Sigmoid colon (tissue), 7 donors: Measurements from ENCODE around the gene ADAMTS17. TPM values are rescaled to one million over a fixed set of nuclear protein-coding genes. Genes with fewer than 3 reads are reported as not detected.
A peak's percentile ranks its signal among the peaks of the same experiment; 100 is the strongest.

Experiments
- DNase-seq: peaks from one replicate; pipeline ENCODE4 v3.0.0-alpha.2; 2019
- H3K27ac ChIP-seq, 4 donors: fragments of 200-600 bp; sonication (generic); one replicate each; pipeline ENCODE4 v1.5.1; 2016 to 2019; ENCODE audit warnings: mild to moderate bottlenecking in 1 of 4
- H3K27me3 ChIP-seq, 3 donors: fragments of 200-600 bp; sonication (generic); one replicate each; pipeline ENCODE4 v1.5.1; 2019; ENCODE audit warnings: mild to moderate bottlenecking in 1 of 3
- H3K36me3 ChIP-seq, 4 donors: fragments of 200-600 bp; sonication (generic); one replicate each; pipeline ENCODE4 v1.5.1; 2016 to 2019
- H3K4me1 ChIP-seq, 4 donors: fragments of 200-600 bp; sonication (generic); one replicate each; pipeline ENCODE4 v1.5.1; 2017 to 2019
- H3K4me3 ChIP-seq, 4 donors: fragments of 200-600 bp; sonication (generic); one replicate each; pipeline ENCODE4 v1.5.1; 2017 to 2019; ENCODE audit warnings: mild to moderate bottlenecking in 2 of 4, moderate library complexity in 1 of 4
- H3K9me3 ChIP-seq, 4 donors: fragments of 200-600 bp in 3 of 4; sonication (generic) in 3 of 4; one replicate each; pipeline versions ENCODE4 v1.5.1 to v1.6.1; 2013 to 2019
- CTCF ChIP-seq, 4 experiments: fragments of 450-650 bp in 3 of 4; fragments of 200-600 bp in 1 of 4; IDR thresholded peaks; one replicate each; pipeline ENCODE4 v1.5.1; 2016 to 2019; ENCODE audit warnings: antibody characterized with exemption in 4 of 4, mild to moderate bottlenecking in 3 of 4, moderate library complexity in 2 of 4
- EP300 ChIP-seq, 4 donors: sonication (generic); formaldehyde crosslinking; IDR thresholded peaks; one replicate each; pipeline ENCODE4 v1.6.1; 2017; ENCODE audit warnings: antibody characterized with exemption in 4 of 4
- POLR2A ChIP-seq, 2 donors: fragments of 450-650 bp; IDR thresholded peaks; one replicate each; pipeline ENCODE4 v1.6.1; 2016; ENCODE audit warnings: antibody characterized with exemption in 2 of 2, mild to moderate bottlenecking in 2 of 2, moderate library complexity in 2 of 2
- POLR2AphosphoS5 ChIP-seq, 4 donors: sonication (generic); formaldehyde crosslinking; IDR thresholded peaks; one replicate each; pipeline ENCODE4 v1.6.1; 2017; ENCODE audit warnings: antibody characterized with exemption in 4 of 4
- WGBS, 2 donors: extraction: QIAGEN DNeasy Blood & Tissue Kit; methylation state at CpG; one replicate each; pipeline ENCODE4 v1.1.7; 2013; 5-methylcytosine and 5-hydroxymethylcytosine counted together
- intact Hi-C: fragments of 100-400 bp; cut with DNase I; formaldehyde crosslinking; loops from one replicate; pipeline ENCODE4 v1.15.1; 2023
- polyA plus RNA-seq, 3 donors: library from polyadenylated mRNA; stranded (reverse); fragments of 200-250 nt; gene quantifications; one replicate each; pipeline ENCODE4 v1.2.3, GENCODE V29; 2013
- total RNA-seq, 4 donors: library from RNA; depleted of rRNA; stranded (reverse); fragments of >200 nt; gene quantifications; one replicate each; pipeline ENCODE4 v1.1.0, GENCODE V29; 2016
- donor health status: healthy with polysubstance abuse.
- donor health status: Bipolar disorder and iron deficiency.
- donor health status: healthy.

ADAMTS17 gene
- total and polyA plus RNA-seq, 7 donors: 0.46 to 3.6 (median 1.2) TPM

- Histone ChIP-seq H3K9me3 (no peaks in the 10 kb centered on the region), H3K4me1 (no peaks in the 10 kb centered on the region), H3K36me3 (no peaks in the 10 kb centered on the region), H3K27me3 (no peaks in the 10 kb centered on the region), H3K27ac (no peak overlapping the region), H3K4me3 (no peak overlapping the region)
- TF ChIP-seq EP300 (IDR thresholded peaks at IDR 0.05) (no peak), CTCF (IDR thresholded peaks at IDR 0.05) (no peak), POLR2A (IDR thresholded peaks at IDR 0.05) (no peak), POLR2AphosphoS5 (IDR thresholded peaks at IDR 0.05) (no peak)
- 86 to 92% methylated on average over 4 of the region's 4 CpGs for WGBS, 2 donors
- intact Hi-C loops: no loop called here
- peak; percentile 39 for DNase-seq
Observed at GRCh38 chr15:100096700-100097099, 245.1 kb downstream of the ADAMTS17 start.

GRCh38 chr15:100096248-100096600 lies 245.6 kb downstream of the ADAMTS17 start:
- H3K9me3 ChIP-seq: no peaks in the 10 kb centered on the region
- 90 to 95% methylated on average over 9 of the region's 9 CpGs for WGBS, 2 donors

GRCh38 chr15:100095541-100096247 lies 246.1 kb downstream of the ADAMTS17 start:
- Histone ChIP-seq H3K4me1 (no peaks in the 10 kb centered on the region), H3K27ac (no peak overlapping the region), H3K27me3 (no peaks in the 10 kb centered on the region), H3K4me3 (no peak overlapping the region), H3K9me3 (no peaks in the 10 kb centered on the region), H3K36me3 (no peaks in the 10 kb centered on the region)
- intact Hi-C loops: no loop called here
- peak; percentile 28 for DNase-seq
- TF ChIP-seq CTCF (IDR thresholded peaks at IDR 0.05) (no peak), POLR2A (IDR thresholded peaks at IDR 0.05) (no peak), EP300 (IDR thresholded peaks at IDR 0.05) (no peak), POLR2AphosphoS5 (IDR thresholded peaks at IDR 0.05) (no peak)
- WGBS, 2 donors: 86 to 90% methylated on average over 13 of the region's 13 CpGs

More at GRCh38 chr15:100096248-100096600, 245.6 kb downstream of the ADAMTS17 start:
- Histone ChIP-seq H3K4me3 (no peak overlapping the region), H3K4me1 (no peaks in the 10 kb centered on the region), H3K27ac (no peak overlapping the region), H3K36me3 (no peaks in the 10 kb centered on the region), H3K27me3 (no peaks in the 10 kb centered on the region)
- intact Hi-C loops: no loop called here
- DNase-seq: no peak
- no peak for TF ChIP-seq POLR2AphosphoS5 (IDR thresholded peaks at IDR 0.05)
- no peak for TF ChIP-seq CTCF (IDR thresholded peaks at IDR 0.05)
- TF ChIP-seq POLR2A (IDR thresholded peaks at IDR 0.05): no peak
- no peak for TF ChIP-seq EP300 (IDR thresholded peaks at IDR 0.05)

GRCh38 chr15:100094127-100094510 lies 247.7 kb downstream of the ADAMTS17 start:
- no peak for TF ChIP-seq POLR2AphosphoS5 (IDR thresholded peaks at IDR 0.05)
- TF ChIP-seq CTCF (IDR thresholded peaks at IDR 0.05): no peak
- no peak for TF ChIP-seq POLR2A (IDR thresholded peaks at IDR 0.05)
- no peak for TF ChIP-seq EP300 (IDR thresholded peaks at IDR 0.05)
- WGBS, 2 donors: 88 to 91% methylated on average over 3 of the region's 3 CpGs
- intact Hi-C loops: no loop called here
- Histone ChIP-seq H3K4me3 (no peak overlapping the region), H3K4me1 (no peaks in the 10 kb centered on the region), H3K36me3 (no peaks in the 10 kb centered on the region), H3K27me3 (no peaks in the 10 kb centered on the region), H3K9me3 (no peaks in the 10 kb centered on the region), H3K27ac (no peak overlapping the region)
- DNase-seq: peak; percentile 44
